Measurements from ENCODE around the gene AUH. TPM values are rescaled to one million over a fixed set of nuclear protein-coding genes. Genes with fewer than 3 reads are reported as not detected.
A peak's percentile ranks its signal among the peaks of the same experiment; 100 is the strongest.
"Not testable (repeated sequence)": the region's sequence is repeated elsewhere in the genome, so short reads cannot be mapped to it uniquely, and the experiment has no call there.

AUH gene
- total RNA-seq, 1 donor, result 19.6 TPM

DNA sequence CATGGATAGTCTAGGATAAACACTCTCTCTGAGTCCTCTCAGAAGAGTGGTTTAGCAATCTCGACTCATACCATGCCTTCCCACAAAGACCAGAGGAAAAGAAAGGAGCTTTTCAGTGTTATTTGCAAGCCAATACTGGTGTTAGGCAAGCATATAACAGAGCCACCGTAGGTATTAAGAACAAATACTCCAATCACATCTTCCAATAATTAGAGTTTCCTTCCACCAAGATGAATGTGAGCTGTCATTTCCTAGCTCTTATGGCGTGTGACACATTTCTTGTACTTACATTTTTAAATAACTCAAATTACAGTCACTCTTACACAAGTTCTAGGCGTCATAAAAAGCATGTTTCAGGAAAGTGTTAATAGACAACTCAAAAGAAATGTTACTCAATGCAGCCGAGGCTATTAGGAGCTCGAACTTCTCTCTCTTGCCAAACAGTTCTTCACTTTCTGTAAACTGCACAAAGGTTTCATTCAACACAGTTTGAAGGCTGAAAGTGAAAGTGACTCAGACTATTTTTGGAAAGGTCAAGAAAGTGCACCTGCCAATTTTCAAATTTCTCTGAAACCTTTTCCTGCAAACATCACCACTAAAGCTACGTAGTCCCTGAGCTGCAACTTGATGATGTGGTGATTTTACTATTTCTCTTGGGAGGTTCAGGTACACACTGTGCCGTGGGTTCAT is 153.8 kb downstream of the AUH start:
- no peak overlapping the region for H3K4me3 ChIP-seq (ENCODE audit: low read depth, low read length)
- TF ChIP-seq, protein P1, sequence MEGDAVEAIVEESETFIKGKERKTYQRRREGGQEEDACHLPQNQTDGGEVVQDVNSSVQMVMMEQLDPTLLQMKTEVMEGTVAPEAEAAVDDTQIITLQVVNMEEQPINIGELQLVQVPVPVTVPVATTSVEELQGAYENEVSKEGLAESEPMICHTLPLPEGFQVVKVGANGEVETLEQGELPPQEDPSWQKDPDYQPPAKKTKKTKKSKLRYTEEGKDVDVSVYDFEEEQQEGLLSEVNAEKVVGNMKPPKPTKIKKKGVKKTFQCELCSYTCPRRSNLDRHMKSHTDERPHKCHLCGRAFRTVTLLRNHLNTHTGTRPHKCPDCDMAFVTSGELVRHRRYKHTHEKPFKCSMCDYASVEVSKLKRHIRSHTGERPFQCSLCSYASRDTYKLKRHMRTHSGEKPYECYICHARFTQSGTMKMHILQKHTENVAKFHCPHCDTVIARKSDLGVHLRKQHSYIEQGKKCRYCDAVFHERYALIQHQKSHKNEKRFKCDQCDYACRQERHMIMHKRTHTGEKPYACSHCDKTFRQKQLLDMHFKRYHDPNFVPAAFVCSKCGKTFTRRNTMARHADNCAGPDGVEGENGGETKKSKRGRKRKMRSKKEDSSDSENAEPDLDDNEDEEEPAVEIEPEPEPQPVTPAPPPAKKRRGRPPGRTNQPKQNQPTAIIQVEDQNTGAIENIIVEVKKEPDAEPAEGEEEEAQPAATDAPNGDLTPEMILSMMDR (IDR thresholded peaks at IDR 0.05; ENCODE audit: insufficient read depth, low read length), result no peak
- peak; percentile 85 for DNase-seq (ENCODE audit: low read depth)

DNA sequence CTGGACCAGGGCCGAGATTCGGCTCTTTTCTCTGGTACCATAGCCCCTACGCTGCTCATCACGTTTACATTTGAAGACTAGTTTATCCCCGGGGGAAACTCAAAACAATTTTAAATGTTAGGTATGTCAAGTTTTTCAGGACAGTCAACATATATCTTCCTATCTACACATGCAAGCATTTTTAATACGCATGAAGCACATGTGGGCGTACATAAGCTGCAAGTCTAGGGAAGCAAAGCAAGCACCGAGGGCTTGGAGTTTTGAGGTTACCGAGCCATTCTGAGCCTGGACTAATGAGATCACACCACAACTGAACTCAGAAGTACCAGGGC is 154.4 kb downstream of the AUH start:
- DNase-seq (ENCODE audit: low read depth), result no peak
- TF ChIP-seq, protein P1 (IDR thresholded peaks at IDR 0.05; ENCODE audit: insufficient read depth, low read length), result no peak
- H3K4me3 ChIP-seq (ENCODE audit: low read depth, low read length), result no peak overlapping the region

DNA sequence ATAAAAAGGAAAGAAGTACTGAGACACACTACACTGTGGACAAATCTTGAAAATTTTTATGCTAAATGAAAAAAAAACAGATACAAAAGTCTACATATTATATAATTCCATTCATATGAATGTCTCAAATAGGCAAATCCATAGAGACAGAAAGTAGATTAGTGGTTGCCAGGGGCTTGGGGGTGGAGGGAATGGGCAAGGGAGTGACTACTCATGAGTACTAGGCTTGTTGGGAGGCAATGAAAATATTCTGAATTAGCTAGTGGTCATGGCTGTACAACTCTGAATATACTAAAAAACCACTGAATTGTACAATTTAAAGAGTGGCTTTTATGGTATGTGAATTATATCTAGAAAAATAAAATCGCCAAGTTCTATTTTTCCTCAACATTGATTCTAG is 154.9 kb downstream of the AUH start:
- no peak for DNase-seq (ENCODE audit: low read depth)
- no peak overlapping the region for H3K4me3 ChIP-seq (ENCODE audit: low read depth, low read length)
- TF ChIP-seq, protein P1 (IDR thresholded peaks at IDR 0.05; ENCODE audit: insufficient read depth, low read length), result no peak

DNA sequence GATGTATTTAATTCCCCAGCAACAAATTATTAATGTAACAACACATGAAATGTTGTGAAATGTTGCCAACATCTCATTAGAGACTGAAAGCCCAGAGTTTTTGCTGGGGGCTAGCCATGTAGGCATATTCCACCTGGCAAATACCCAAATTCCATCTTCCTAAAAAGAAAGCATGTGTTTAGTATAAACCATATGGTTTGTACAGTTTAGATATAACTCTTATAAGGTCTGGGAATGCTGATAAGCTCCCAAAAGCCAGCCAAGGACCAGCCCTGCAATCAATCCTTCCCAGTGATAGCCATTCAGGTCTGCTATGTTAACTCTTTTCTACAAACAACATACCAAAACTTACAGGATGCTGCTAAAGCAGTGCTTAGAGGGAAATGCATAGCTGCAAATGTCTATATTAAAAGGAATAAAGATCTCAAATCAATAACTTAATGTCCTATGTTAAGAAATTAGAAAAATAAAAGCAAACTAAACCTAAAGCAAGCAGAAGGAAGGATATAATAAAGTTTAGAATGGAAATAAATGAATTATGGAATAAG is 158.9 kb downstream of the AUH start:
- DNase-seq (ENCODE audit: low read depth), result peak; percentile 34
- H3K4me3 ChIP-seq (ENCODE audit: low read depth, low read length), result no peak overlapping the region
- TF ChIP-seq, protein P1 (IDR thresholded peaks at IDR 0.05; ENCODE audit: insufficient read depth, low read length), result no peak

DNA sequence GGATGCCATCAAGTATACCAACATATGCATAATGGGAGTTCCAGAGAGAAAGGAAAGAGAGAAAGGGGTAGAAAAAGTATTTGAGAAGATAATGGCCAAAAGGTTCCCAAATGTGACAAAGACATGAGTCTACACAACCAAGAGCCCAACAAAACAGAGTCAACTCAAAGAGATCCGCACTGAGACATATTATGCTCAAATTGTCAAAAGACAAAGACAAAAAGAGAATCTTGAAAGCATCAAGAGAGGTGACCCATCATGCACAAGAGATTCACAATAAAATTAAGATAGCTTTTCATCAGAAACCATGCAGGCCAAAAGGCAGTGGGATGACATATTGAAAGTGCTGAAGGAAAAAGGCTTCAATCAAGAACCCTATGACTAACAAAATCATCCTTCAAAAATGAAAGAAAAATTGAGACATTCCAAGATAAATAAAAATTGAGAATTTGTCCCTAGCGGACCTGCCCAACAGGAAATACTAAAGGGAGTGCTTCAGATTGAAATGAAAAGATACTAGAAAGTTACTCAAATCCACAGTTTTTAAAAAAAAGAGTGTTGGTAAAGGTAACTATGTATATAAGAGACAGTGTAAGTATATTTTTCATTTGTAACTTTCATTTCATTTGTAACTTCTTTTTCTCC is 160.9 kb downstream of the AUH start:
- TF ChIP-seq, protein P1 (IDR thresholded peaks at IDR 0.05; ENCODE audit: insufficient read depth, low read length), result no peak
- no peak overlapping the region for H3K4me3 ChIP-seq (ENCODE audit: low read depth, low read length)
- DNase-seq (ENCODE audit: low read depth), result no peak

DNA sequence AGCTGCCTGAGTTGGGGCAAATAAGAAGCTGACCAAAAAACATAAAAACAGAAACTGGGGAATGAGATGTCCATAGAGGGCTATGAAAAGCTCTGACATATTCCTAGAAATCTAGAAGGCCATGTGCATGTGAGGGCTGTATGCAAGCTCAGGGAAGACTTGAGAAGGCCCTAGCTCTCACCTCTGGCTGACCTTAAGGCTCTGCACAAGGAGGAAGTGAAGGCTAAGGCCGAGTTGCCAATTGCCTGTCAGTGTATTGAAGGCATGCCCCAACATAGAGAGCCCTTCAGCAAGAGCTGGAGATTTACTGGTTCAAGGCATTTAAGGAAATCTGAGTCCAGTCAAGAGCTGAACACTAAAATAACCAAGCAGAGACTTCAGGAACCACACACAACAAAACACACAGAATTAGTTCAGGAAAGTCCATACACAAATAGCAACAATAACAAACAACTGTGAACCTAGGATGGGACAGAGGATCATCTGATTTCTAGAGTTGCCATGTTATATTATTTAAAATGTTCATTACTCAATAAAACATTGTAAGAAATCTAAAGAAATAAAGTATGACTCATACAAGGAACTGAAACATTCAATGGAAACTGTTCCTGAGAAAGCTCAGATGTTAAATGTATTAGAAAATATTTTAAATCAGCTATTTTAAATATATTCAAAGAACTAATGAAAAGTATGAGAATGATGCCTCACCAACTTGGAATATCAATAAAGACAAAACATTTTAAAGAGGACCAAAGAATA is 161.8 kb downstream of the AUH start:
- DNase-seq (ENCODE audit: low read depth), result peak; percentile 33
- TF ChIP-seq, protein P1 (IDR thresholded peaks at IDR 0.05; ENCODE audit: insufficient read depth, low read length), result no peak

DNA sequence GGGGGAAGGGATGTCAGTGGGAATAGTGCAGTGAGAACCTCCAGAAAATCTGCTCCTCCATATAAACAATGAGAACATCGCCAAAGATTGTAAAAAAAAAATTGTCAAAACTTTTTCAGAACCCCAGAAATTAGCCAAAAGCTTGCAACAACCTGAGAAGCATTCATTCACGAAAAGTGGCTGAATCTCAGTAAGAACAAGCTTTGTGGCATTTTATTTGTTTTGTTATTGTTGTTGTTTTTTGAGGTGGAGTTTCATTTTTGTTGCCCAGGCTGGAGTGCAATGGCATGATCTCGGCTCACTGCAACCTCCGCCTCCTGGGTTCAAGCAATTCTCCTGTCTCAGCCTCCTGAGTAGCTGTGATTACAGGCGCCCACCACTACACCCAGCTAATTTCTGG is 162.8 kb downstream of the AUH start:
- not testable (repeated sequence) for DNase-seq (ENCODE audit: low read depth); H3K4me3 ChIP-seq (ENCODE audit: low read depth, low read length)

More for the DNA sequence above, 161.8 kb downstream of the AUH start:
- no peak overlapping the region for H3K4me3 ChIP-seq (ENCODE audit: low read depth, low read length)
